CD4-positive, alpha-beta T cell (primary cell): ENCODE results near the gene EGFR. TPM values are rescaled to one million over a fixed set of nuclear protein-coding genes. Genes with fewer than 3 reads are reported as not detected.

Source experiments
- ATAC-seq: fragments of 200-7000 bp; cut with Tn5 transposase; one replicate; pipeline ENCODE4 v1.10.0; 2022; ENCODE audit warnings: mild to moderate bottlenecking; ENCODE audit not compliant: poor library complexity
- CTCF ChIA-PET: fragments of 350-600 bp; sonication (Branson Sonifier 250); formaldehyde crosslinking; loops from one replicate; lab custom pipeline; 2021; ENCODE audit warnings: antibody characterized with exemption, inconsistent platforms; lab: Charles Lee
- POLR2A ChIA-PET: fragments of 350-600 bp; sonication (Branson Sonifier 250); formaldehyde crosslinking; loops from one replicate; lab custom pipeline; 2021; ENCODE audit warnings: antibody characterized with exemption, inconsistent platforms; lab: Charles Lee
- DNase-seq, 14 experiments: peaks; one replicate each; pipeline ENCODE4 v3.0.0-alpha.2; 2013 to 2020; ENCODE audit warnings: mixed read lengths in 2 of 14
- H3K27ac ChIP-seq, 2 donors: one replicate each; pipeline versions ENCODE4 v1.5.1 to v1.7.0; 2013; ENCODE audit warnings: low read length in 2 of 2, low read depth in 1 of 2, mild to moderate bottlenecking in 1 of 2
- H3K27me3 ChIP-seq, 2 experiments: 1 replicate in 1 of 2; 2 replicates in 1 of 2; pipeline versions ENCODE4 v1.6.1 to v1.7.0; 2013; ENCODE audit warnings: low read length in 2 of 2, control low read depth in 1 of 2, mild to moderate bottlenecking in 1 of 2, moderate library complexity in 1 of 2; ENCODE audit not compliant: insufficient read depth in 2 of 2, control insufficient read depth in 1 of 2
- H3K36me3 ChIP-seq: one replicate; pipeline ENCODE4 v1.6.1; 2013; ENCODE audit warnings: low read length, control low read depth; ENCODE audit not compliant: insufficient read depth
- H3K4me1 ChIP-seq: one replicate; pipeline ENCODE4 v1.6.1; 2013; ENCODE audit warnings: low read length, control low read depth; ENCODE audit not compliant: insufficient read depth
- H3K4me3 ChIP-seq: one replicate; pipeline ENCODE4 v1.5.1; 2013; ENCODE audit warnings: mild to moderate bottlenecking, low read length, moderate library complexity
- H3K9me3 ChIP-seq, 2 experiments: 1 replicate in 1 of 2; 2 replicates in 1 of 2; pipeline versions ENCODE4 v1.6.1 to v1.7.0; 2013; ENCODE audit warnings: low read length in 2 of 2, mild to moderate bottlenecking in 2 of 2, control low read depth in 1 of 2, moderate library complexity in 1 of 2; ENCODE audit not compliant: control insufficient read depth in 1 of 2, insufficient read depth in 1 of 2
- H3K27ac Mint-ChIP-seq: one replicate; pipeline ENCODE4 v1.8.0; 2020; ENCODE audit warnings: mixed read lengths
- H3K27me3 Mint-ChIP-seq: one replicate; pipeline ENCODE4 v1.8.0; 2021; ENCODE audit warnings: mixed read lengths
- H3K36me3 Mint-ChIP-seq: one replicate; pipeline ENCODE4 v1.8.0; 2021; ENCODE audit warnings: low read depth, mixed read lengths
- H3K4me1 Mint-ChIP-seq: one replicate; pipeline ENCODE4 v1.8.0; 2021; ENCODE audit warnings: low read depth, mixed read lengths
- H3K4me3 Mint-ChIP-seq: one replicate; pipeline ENCODE4 v1.8.0; 2020; ENCODE audit warnings: mild to moderate bottlenecking, mixed read lengths
- H3K9me3 Mint-ChIP-seq: one replicate; pipeline ENCODE4 v1.8.0; 2020; ENCODE audit warnings: mixed read lengths
- CTCF ChIP-seq: fragments of 200-600 bp; IDR thresholded peaks from one replicate; pipeline ENCODE4 v1.8.0; 2022; ENCODE audit warnings: antibody characterized with exemption, mild to moderate bottlenecking
- intact Hi-C, 2 experiments: fragments of 100-400 bp; cut with DNase I in 1 of 2; cut with micrococcal nuclease in 1 of 2; formaldehyde crosslinking; loops; one replicate each; pipeline versions ENCODE4 v1.15.1 to v1.9.0; 2023 to 2025; cut with DNase I, micrococcal nuclease
- total RNA-seq, 174 experiments: library from RNA in 2 of 174; stranded (reverse) in 2 of 174; gene quantifications; one replicate each; pipeline ENCODE4 v1.2.3 and lab custom pipeline; 2021 to 2026

EGFR gene
- total RNA-seq, 2 experiments from 2014 or later: not detected

GRCh38 chr7:55150166-55150565, 131.3 kb downstream of the EGFR start:
- ChIA-PET CTCF (no interaction called here), POLR2A (no interaction called here)
- Mint-ChIP-seq H3K9me3 (no peaks in the 10 kb centered on the region), H3K4me1 (no peaks in the 10 kb centered on the region), H3K4me3 (no peak overlapping the region), H3K36me3 (no peaks in the 10 kb centered on the region), H3K27ac (no peak overlapping the region), H3K27me3 (peaks cover 15% of the 10 kb centered on the region)
- Histone ChIP-seq H3K36me3 (no peaks in the 10 kb centered on the region), H3K4me3 (no peak overlapping the region), H3K4me1 (no peaks in the 10 kb centered on the region), H3K27me3 (peaks cover 0 to 5% of the 10 kb centered on the region in 2 experiments), H3K9me3 (peaks cover 0 to 22% of the 10 kb centered on the region in 2 experiments), H3K27ac (no peak overlapping the region)
- TF ChIP-seq CTCF: no peak
- ATAC-seq (no peak), DNase-seq (no peak)
- intact Hi-C loops: no loop called here

GRCh38 chr7:55150709-55151451, 132.1 kb downstream of the EGFR start:
- Histone ChIP-seq H3K4me1 (no peaks in the 10 kb centered on the region), H3K9me3 (peaks cover 0 to 22% of the 10 kb centered on the region in 2 experiments), H3K36me3 (no peaks in the 10 kb centered on the region), H3K27me3 (peaks cover 0 to 5% of the 10 kb centered on the region in 2 experiments), H3K27ac (no peak overlapping the region), H3K4me3 (no peak overlapping the region)
- Mint-ChIP-seq H3K9me3 (no peaks in the 10 kb centered on the region), H3K4me3 (no peak overlapping the region), H3K4me1 (no peaks in the 10 kb centered on the region), H3K36me3 (no peaks in the 10 kb centered on the region), H3K27me3 (peaks cover 8% of the 10 kb centered on the region), H3K27ac (no peak overlapping the region)
- DNase-seq (no peak), ATAC-seq (no peak)
- POLR2A ChIA-PET: no interaction called here
- CTCF ChIA-PET: no interaction called here
- TF ChIP-seq CTCF: no peak
- intact Hi-C loops: no loop called here

GRCh38 chr7:55152516-55152915, 133.7 kb downstream of the EGFR start:
- TF ChIP-seq CTCF: no peak
- no peaks in the 10 kb centered on the region for H3K9me3 Mint-ChIP-seq
- no peaks in the 10 kb centered on the region for H3K36me3 Mint-ChIP-seq
- H3K9me3 ChIP-seq: peaks cover 0 to 11% of the 10 kb centered on the region in 2 experiments
- no peaks in the 10 kb centered on the region for H3K36me3 ChIP-seq
- H3K4me1 ChIP-seq: no peaks in the 10 kb centered on the region
- no peak overlapping the region for H3K27ac Mint-ChIP-seq
- no peak overlapping the region for H3K27ac ChIP-seq
- no peak for ATAC-seq
- CTCF ChIA-PET: no interaction called here
- no peaks in the 10 kb centered on the region for H3K4me1 Mint-ChIP-seq
- peaks cover 8% of the 10 kb centered on the region for H3K27me3 Mint-ChIP-seq
- no peak overlapping the region for H3K4me3 ChIP-seq
- POLR2A ChIA-PET: no interaction called here
- H3K4me3 Mint-ChIP-seq: no peak overlapping the region
- no peak for DNase-seq
- intact Hi-C loops: no loop called here
- peaks cover 0 to 2% of the 10 kb centered on the region in 2 experiments for H3K27me3 ChIP-seq
